ENCODE results near the gene CSPG4. TPM values are rescaled to one million over a fixed set of nuclear protein-coding genes. Genes with fewer than 3 reads are reported as not detected.
A peak's percentile ranks its signal among the peaks of the same experiment; 100 is the strongest.

CSPG4 gene
- total RNA-seq, 1 experiment from 2014 or later, result 2.0 TPM

GRCh38 chr15:75661100-75661755 lies 51.4 kb downstream of the CSPG4 start:
- Histone ChIP-seq H2BK20ac (ENCODE audit: low read depth, low read length, poor library complexity, severe bottlenecking) (no peak overlapping the region), H2BK120ac (ENCODE audit: low read depth, low read length, poor library complexity, severe bottlenecking) (no peak overlapping the region), H4K20me1 (ENCODE audit: control insufficient read depth, insufficient read depth, insufficient read length) (no peaks in the 10 kb centered on the region), H3K4me2 (ENCODE audit: insufficient read depth, insufficient read length, low read length) (no peak overlapping the region), H4K91ac (ENCODE audit: insufficient read length, low read depth, low read length) (no peak overlapping the region), H2BK5ac (ENCODE audit: insufficient read length, low read length) (no peak overlapping the region), H3K9me3 (ENCODE audit: control insufficient read depth, low read depth, low read length) (no peaks in the 10 kb centered on the region), H3T11ph (ENCODE audit: low read length) (no peak overlapping the region), H3K9ac (ENCODE audit: extremely low read depth, insufficient read length, low read length) (no peak overlapping the region), H2AK5ac (ENCODE audit: insufficient read length, low read length) (no peak overlapping the region), H2BK15ac (ENCODE audit: low read depth, low read length) (no peak overlapping the region), H3K23ac (ENCODE audit: insufficient read length, low read depth, low read length) (no peak overlapping the region), H4K5ac (ENCODE audit: insufficient read length, low read depth, low read length) (no peak overlapping the region), H4K8ac (replicated peaks; ENCODE audit: insufficient read length, low read depth, low read length) (no peak overlapping the region), H3K79me2 (ENCODE audit: insufficient read depth, low read length) (no peaks in the 10 kb centered on the region), H3K14ac (ENCODE audit: insufficient read depth, low read length) (no peak overlapping the region), H3K79me1 (ENCODE audit: insufficient read depth, low read depth, low read length, poor library complexity, severe bottlenecking) (no peaks in the 10 kb centered on the region), H3K27ac (ENCODE audit: insufficient read length, low read depth, low read length) (no peak overlapping the region), H3K4ac (ENCODE audit: low read depth, low read length) (no peak overlapping the region), H3K23me2 (ENCODE audit: insufficient read length, low read depth, low read length, poor library complexity, severe bottlenecking) (no peaks in the 10 kb centered on the region), H2AFZ (ENCODE audit: low read length) (no peak overlapping the region), H3K27me3 (ENCODE audit: insufficient read depth, low read length) (no peaks in the 10 kb centered on the region), H3K56ac (ENCODE audit: insufficient read length, low read depth, low read length) (no peak overlapping the region), H2BK12ac (ENCODE audit: insufficient read length, low read depth, low read length) (no peak overlapping the region), H3K4me1 (ENCODE audit: insufficient read depth, low read length) (0 out of 2 replicates have a peak, but pooled peaks cover 2% of the 10 kb centered on the region), H3K18ac (ENCODE audit: insufficient read length, low read depth, low read length) (no peak overlapping the region)
- Mint-ChIP-seq H3K27me3 (ENCODE audit: low read depth) (no peaks in the 10 kb centered on the region), H3K27ac (peak overlapping the region; percentile 58 to 91 (median 82); a peak in 4 of 7 replicates), H3K4me1 (peaks cover 0 to 8% of the 10 kb centered on the region in 2 experiments; a peak in 1 of 4 replicates), H3K9me3 (no peaks in the 10 kb centered on the region), H3K36me3 (ENCODE audit: insufficient read depth in 1 of 3, low read depth in 3 of 3) (peaks cover 16 to 32% (median 26%) of the 10 kb centered on the region in 3 experiments), H3K4me3 (no peak overlapping the region)
- DNase-seq, result peak; percentile 76
- TF ChIP-seq CTCF (conservative IDR thresholded peaks at IDR 0.05), result no peak
- WGBS (ENCODE audit: extremely low coverage, insufficient read length, low lambda C conversion rate), result no CpG with 5 or more reads among the region's 14 CpGs

Data from H9 (cell line).